Measurements from ENCODE around the gene FIGN. TPM values are rescaled to one million over a fixed set of nuclear protein-coding genes. Genes with fewer than 3 reads are reported as not detected.

FIGN gene
- total RNA-seq, 1 experiment from 2014 or later, result 14.6 TPM

GRCh38 chr2:163662141-163662780, 73.5 kb downstream of the FIGN start:
- Histone ChIP-seq H2AK5ac (ENCODE audit: insufficient read length, low read length) (no peak overlapping the region), H3K18ac (ENCODE audit: insufficient read length, low read depth, low read length) (no peak overlapping the region), H3K23me2 (ENCODE audit: insufficient read length, low read depth, low read length, poor library complexity, severe bottlenecking) (no peaks in the 10 kb centered on the region), H2AFZ (ENCODE audit: low read length) (no peak overlapping the region), H4K20me1 (ENCODE audit: control insufficient read depth, insufficient read depth, insufficient read length) (no peaks in the 10 kb centered on the region), H3K56ac (ENCODE audit: insufficient read length, low read depth, low read length) (no peak overlapping the region), H3K27ac (ENCODE audit: insufficient read length, low read depth, low read length) (no peak overlapping the region), H3K14ac (ENCODE audit: insufficient read depth, low read length) (no peak overlapping the region), H3T11ph (ENCODE audit: low read length) (no peak overlapping the region), H4K5ac (ENCODE audit: insufficient read length, low read depth, low read length) (no peak overlapping the region), H2BK120ac (ENCODE audit: low read depth, low read length, poor library complexity, severe bottlenecking) (no peak overlapping the region), H3K9me3 (ENCODE audit: control insufficient read depth, low read depth, low read length) (no peaks in the 10 kb centered on the region), H2BK12ac (ENCODE audit: insufficient read length, low read depth, low read length) (no peak overlapping the region), H2BK5ac (ENCODE audit: insufficient read length, low read length) (no peak overlapping the region), H3K79me1 (ENCODE audit: insufficient read depth, low read depth, low read length, poor library complexity, severe bottlenecking) (no peaks in the 10 kb centered on the region), H3K79me2 (ENCODE audit: insufficient read depth, low read length) (no peaks in the 10 kb centered on the region), H3K23ac (ENCODE audit: insufficient read length, low read depth, low read length) (no peak overlapping the region), H3K4me2 (ENCODE audit: insufficient read depth, insufficient read length, low read length) (no peak overlapping the region), H4K8ac (replicated peaks; ENCODE audit: insufficient read length, low read depth, low read length) (no peak overlapping the region), H3K4me1 (ENCODE audit: insufficient read depth, low read length) (peaks cover 6% of the 10 kb centered on the region; the same call in 1 of the 2 replicates), H4K91ac (ENCODE audit: insufficient read length, low read depth, low read length) (no peak overlapping the region), H2BK15ac (ENCODE audit: low read depth, low read length) (no peak overlapping the region), H3K4ac (ENCODE audit: low read depth, low read length) (no peak overlapping the region), H2BK20ac (ENCODE audit: low read depth, low read length, poor library complexity, severe bottlenecking) (no peak overlapping the region), H3K9ac (ENCODE audit: extremely low read depth, insufficient read length, low read length) (no peak overlapping the region), H3K27me3 (ENCODE audit: insufficient read depth, low read length) (no peaks in the 10 kb centered on the region)
- Mint-ChIP-seq H3K4me3 (no peak overlapping the region), H3K27ac (peak overlapping the region in 2 of 3 experiments; percentile 18 to 29; a peak in 2 of 7 replicates), H3K27me3 (ENCODE audit: low read depth) (no peaks in the 10 kb centered on the region), H3K36me3 (ENCODE audit: insufficient read depth in 1 of 3, low read depth in 3 of 3) (peaks cover 10 to 15% (median 10%) of the 10 kb centered on the region in 3 experiments; a peak in 6 of 7 replicates), H3K4me1 (peaks cover 51 to 62% of the 10 kb centered on the region in 2 experiments), H3K9me3 (no peaks in the 10 kb centered on the region)
- no CpG with 5 or more reads among the region's 4 CpGs for WGBS (ENCODE audit: extremely low coverage, insufficient read length, low lambda C conversion rate)
- no peak for DNase-seq
- TF ChIP-seq CTCF (conservative IDR thresholded peaks at IDR 0.05), result no peak

Data from H9 (cell line).